Heart right ventricle (tissue), 16 donors: ENCODE data around the gene PTEN. TPM values are rescaled to one million over a fixed set of nuclear protein-coding genes. Genes with fewer than 3 reads are reported as not detected.
A peak's percentile ranks its signal among the peaks of the same experiment; 100 is the strongest.

Source experiments
- ATAC-seq, 8 donors: fragments of 200-7000 bp; cut with Tn5 transposase; one replicate each; pipeline ENCODE4 v1.9.1; 2020; ENCODE audit warnings: mild to moderate bottlenecking in 8 of 8, moderate library complexity in 8 of 8, moderate number of reproducible peaks in 1 of 8
- DNase-seq, 2 donors: peaks; one replicate each; pipeline ENCODE4 v3.0.0-alpha.2; 2020
- H3K27ac ChIP-seq, 10 donors: fragments of 200-600 bp; sonication (generic) in 2 of 10; one replicate each; pipeline versions ENCODE4 v1.5.0 to v1.8.0; 2020 to 2022; ENCODE audit warnings: mild to moderate bottlenecking in 3 of 10
- H3K27me3 ChIP-seq, 7 donors: fragments of 200-600 bp; one replicate each; pipeline ENCODE4 v1.8.0; 2021 to 2022; ENCODE audit warnings: mild to moderate bottlenecking in 2 of 7
- H3K36me3 ChIP-seq, 9 donors: fragments of 200-600 bp; sonication (generic) in 1 of 9; one replicate each; pipeline versions ENCODE4 v1.5.0 to v1.8.0; 2020 to 2022; ENCODE audit warnings: mild to moderate bottlenecking in 2 of 9
- H3K4me1 ChIP-seq, 9 donors: fragments of 200-600 bp; sonication (generic) in 1 of 9; one replicate each; pipeline versions ENCODE4 v1.5.0 to v1.8.0; 2020 to 2022; ENCODE audit warnings: mild to moderate bottlenecking in 4 of 9
- H3K4me3 ChIP-seq, 10 donors: fragments of 200-600 bp; sonication (generic) in 2 of 10; one replicate each; pipeline versions ENCODE4 v1.5.0 to v1.8.0; 2020 to 2022; ENCODE audit warnings: mild to moderate bottlenecking in 7 of 10, moderate library complexity in 2 of 10
- H3K9me3 ChIP-seq, 11 donors: fragments of 200-600 bp in 10 of 11; sonication (generic) in 2 of 11; one replicate each; pipeline versions ENCODE4 v1.5.0 to v1.8.0; 2013 to 2022; ENCODE audit warnings: mild to moderate bottlenecking in 2 of 11, control low read depth in 1 of 11, moderate library complexity in 1 of 11
- WGBS, 2 donors: extraction: QIAGEN DNeasy Blood & Tissue Kit; methylation state at CpG; one replicate each; pipeline ENCODE4 v1.1.7; 2013; ENCODE audit warnings: inconsistent platforms in 1 of 2; 5-methylcytosine and 5-hydroxymethylcytosine counted together
- intact Hi-C, 10 donors: fragments of 100-400 bp; cut with DNase I; formaldehyde crosslinking; loops; one replicate each; pipeline versions ENCODE4 v1.11.1 to v1.14.2; 2022
- polyA plus RNA-seq, 2 donors: library from polyadenylated mRNA; stranded (reverse); fragments of 200-250 nt; gene quantifications; one replicate each; pipeline ENCODE4 v1.2.3, GENCODE V29; 2013
- total RNA-seq, 10 donors: library from RNA; stranded (reverse); fragmentation: NEBNext Ultra II Directional in 3 of 10; extraction: Animal tissue kit (Norgen Biotek cat#: 25700) in 3 of 10; gene quantifications; one replicate each; pipeline versions ENCODE4 v1.2.1 to v1.2.4, GENCODE V29; 2021 to 2023
- TF ChIP-seq, protein P1 (sequence below), 9 donors: fragments of 200-600 bp; sonication (generic) in 2 of 9; IDR thresholded peaks; one replicate each; pipeline versions ENCODE4 v1.5.0 to v1.8.0; 2021 to 2022; ENCODE audit warnings: antibody characterized with exemption in 9 of 9, mild to moderate bottlenecking in 5 of 9, moderate library complexity in 1 of 9
- donor health status: Arrhythmogenic right ventricular cardiomyopathy.
- donor health status: ischemic (EF 13 %, LVEDD 7.1; RV severe dilation, severe dysfunction).
- donor health status: healthy with polysubstance abuse.
- donor health status: DM: no; HTN: yes; CAD: no.
- donor health status: DM: no; HTN: no; CAD: no.
- donor health status: ischemic (EF 25% LVEDD 6.9; RV normal size, moderate dysfunction).
- donor health status: ischemic (EF 25% LVEDD 5.7; RV mildly dilated, moderate dysfunction).
- donor health status: healthy.
- donor health status: DM: yes; HTN: yes; CAD: no.
- donor health status: Ischemic cardiomyopathy.
- donor health status: ischemic (EF 35%, LVEDD 5.7; RV mildly dilated, moderate dysfunction).
- donor health status: nonischemic (EF 11% LVEDD 7.7; RV severe dilation, severe dysfunction).
- donor health status: DM: yes; HTN: yes; CAD: no.
- donor health status: PGD.
- donor health status: ischemic (EF 29% LVEDD 5.4; RV normal size, mild dysfunction).
- donor health status: nonischemic (EF 23%, LVEDD 6.1; RV moderate dilation, normal function).

The PTEN gene
- total and polyA plus RNA-seq, 12 donors = 21.8 to 89.9 (median 54.9) TPM

DNA sequence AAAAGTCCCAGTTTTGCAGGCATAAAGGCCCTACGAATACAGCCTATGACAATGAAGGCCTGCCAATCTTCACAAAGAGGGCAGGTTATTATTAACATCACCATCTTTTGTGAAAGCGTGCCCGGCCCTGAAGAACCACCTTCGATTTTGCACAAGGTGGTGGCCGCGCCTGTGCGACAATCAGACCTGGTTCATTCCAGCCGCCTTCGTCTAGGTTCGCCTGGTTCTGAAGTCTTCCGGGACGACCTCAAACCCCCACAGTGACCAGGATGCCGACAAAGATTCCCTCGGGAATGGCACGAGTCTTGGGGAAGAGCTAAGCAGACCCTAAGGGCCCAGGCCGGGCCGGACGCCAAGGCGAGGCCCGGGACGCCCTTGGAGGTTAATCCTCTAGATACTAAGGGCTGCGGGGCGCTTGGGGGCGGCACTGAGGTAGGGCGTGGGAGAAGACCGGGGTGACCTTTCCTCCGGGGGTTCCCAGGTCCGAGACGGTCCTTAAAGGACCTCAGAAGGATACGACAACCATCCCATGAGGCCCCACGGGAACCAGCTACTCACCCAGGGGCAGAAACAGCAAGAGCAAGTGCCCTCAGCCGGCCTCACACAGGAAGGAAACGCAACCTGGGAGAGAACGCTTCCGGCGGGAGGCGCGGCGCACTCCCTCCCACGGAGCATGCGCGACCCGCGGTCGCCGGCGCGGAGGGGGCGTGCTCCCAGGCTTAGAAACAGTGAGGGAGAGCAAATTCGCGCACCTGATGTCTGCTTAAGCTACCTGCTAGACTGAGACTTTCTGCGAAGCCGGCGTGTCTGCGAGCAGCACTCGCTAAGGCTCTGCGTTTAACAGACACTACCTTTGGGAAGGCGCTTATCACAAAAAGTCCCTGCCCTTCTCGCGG is 45.6 kb upstream of the PTEN start, which contains the start of gene ATAD1:
Gene ATAD1, minus strand, starts transcription at position 618 of the 896 bp plus-strand sequence. CDS start 3,627 bp downstream, outside the sequence.
- TF ChIP-seq, protein P1, sequence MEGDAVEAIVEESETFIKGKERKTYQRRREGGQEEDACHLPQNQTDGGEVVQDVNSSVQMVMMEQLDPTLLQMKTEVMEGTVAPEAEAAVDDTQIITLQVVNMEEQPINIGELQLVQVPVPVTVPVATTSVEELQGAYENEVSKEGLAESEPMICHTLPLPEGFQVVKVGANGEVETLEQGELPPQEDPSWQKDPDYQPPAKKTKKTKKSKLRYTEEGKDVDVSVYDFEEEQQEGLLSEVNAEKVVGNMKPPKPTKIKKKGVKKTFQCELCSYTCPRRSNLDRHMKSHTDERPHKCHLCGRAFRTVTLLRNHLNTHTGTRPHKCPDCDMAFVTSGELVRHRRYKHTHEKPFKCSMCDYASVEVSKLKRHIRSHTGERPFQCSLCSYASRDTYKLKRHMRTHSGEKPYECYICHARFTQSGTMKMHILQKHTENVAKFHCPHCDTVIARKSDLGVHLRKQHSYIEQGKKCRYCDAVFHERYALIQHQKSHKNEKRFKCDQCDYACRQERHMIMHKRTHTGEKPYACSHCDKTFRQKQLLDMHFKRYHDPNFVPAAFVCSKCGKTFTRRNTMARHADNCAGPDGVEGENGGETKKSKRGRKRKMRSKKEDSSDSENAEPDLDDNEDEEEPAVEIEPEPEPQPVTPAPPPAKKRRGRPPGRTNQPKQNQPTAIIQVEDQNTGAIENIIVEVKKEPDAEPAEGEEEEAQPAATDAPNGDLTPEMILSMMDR (IDR thresholded peaks at IDR 0.05) = peak in 4 of 9 donors; percentile 31 to 53 (median 42)
- peak; percentile 82 to 84 for DNase-seq
- no peaks in the 10 kb centered on the region for H3K9me3 ChIP-seq
- intact Hi-C loops = no loop called here
- H3K4me1 ChIP-seq = peaks cover 0 to 45% (median 31%) of the 10 kb centered on the region in 9 donors
- H3K36me3 ChIP-seq = peaks cover 0 to 18% (median 0%) of the 10 kb centered on the region in 9 donors
- peak within 1 kb of the TSS; percentile 40 to 97 (median 90) for H3K27ac ChIP-seq
- H3K4me3 ChIP-seq = peak within 1 kb of the TSS; percentile 43 to 87 (median 76)
- ATAC-seq = peak; percentile 98 to 99 (median 98)
- WGBS, 2 donors = 0 to 1% methylated on average over 60 of the region's 60 CpGs
- H3K27me3 ChIP-seq = no peaks in the 10 kb centered on the region

DNA sequence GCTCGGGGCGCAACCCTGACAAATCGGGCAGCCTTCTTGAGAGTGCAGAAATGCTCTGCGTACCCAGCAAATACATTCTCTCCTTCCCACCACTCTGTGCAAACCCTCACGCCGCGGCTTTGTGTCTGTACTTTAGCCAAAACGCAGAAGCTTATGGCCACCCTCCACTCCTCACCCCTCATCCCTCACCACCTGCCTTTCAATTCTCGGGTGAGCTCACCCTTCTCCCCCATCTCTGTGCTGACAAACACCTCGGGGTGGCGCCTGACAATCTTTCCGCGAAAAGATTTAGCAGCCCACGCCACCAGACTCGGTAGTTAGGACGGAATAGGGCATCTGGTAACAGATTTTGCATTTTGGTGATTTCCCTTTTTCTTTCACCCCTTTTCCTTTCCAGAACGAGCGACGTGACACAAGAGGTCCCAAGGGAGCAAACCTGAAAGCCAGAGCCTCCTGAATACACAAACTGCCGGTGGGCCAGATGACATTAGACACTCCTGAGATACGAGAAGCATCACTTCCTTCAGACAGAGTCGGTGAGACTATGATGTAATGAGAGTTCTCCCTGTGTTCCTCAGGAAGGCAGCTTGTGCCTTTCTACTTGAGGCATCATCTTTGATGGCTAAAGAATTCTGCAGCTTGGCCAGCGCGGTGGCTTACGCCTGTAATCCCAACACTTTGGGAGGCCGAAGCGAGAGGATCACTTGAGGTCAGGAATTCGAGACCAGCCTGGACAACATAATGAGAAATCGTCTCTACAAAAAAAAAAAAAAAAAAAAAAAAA is 44.7 kb upstream of the PTEN start:
- DNase-seq (peak in 1 of 2 donors; percentile 11), ATAC-seq (peak; percentile 25 to 68 (median 44))
- H3K36me3 ChIP-seq = peaks cover 0 to 11% (median 0%) of the 10 kb centered on the region in 9 donors
- H3K4me3 ChIP-seq = peak overlapping the region; percentile 43 to 87 (median 76)
- intact Hi-C loops = no loop called here
- TF ChIP-seq, protein P1 (IDR thresholded peaks at IDR 0.05) = no peak
- H3K9me3 ChIP-seq = no peaks in the 10 kb centered on the region
- no peaks in the 10 kb centered on the region for H3K27me3 ChIP-seq
- 16 to 17% methylated on average over 29 of the region's 29 CpGs for WGBS, 2 donors
- peaks cover 0 to 43% (median 31%) of the 10 kb centered on the region in 9 donors for H3K4me1 ChIP-seq
- peak overlapping the region; percentile 40 to 97 (median 90) for H3K27ac ChIP-seq

DNA sequence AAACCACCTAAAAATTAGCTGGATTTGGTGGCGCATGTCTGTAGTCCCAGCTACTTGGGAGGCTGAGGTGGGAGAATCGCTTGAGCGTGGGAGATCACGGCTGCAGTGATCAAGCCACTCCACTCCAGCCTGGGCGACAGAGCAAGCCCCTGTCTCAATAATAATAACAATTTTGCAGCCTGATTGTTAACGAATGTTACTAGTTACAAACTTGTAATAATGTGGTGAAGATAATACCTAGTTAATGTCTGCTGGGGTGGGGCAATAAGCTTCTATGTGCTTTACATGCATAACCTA is 44.2 kb upstream of the PTEN start:
- TF ChIP-seq, protein P1 (IDR thresholded peaks at IDR 0.05) = no peak
- H3K27me3 ChIP-seq = no peaks in the 10 kb centered on the region
- no peak for DNase-seq
- no peak overlapping the region for H3K27ac ChIP-seq
- WGBS, 2 donors = 90 to 92% methylated on average over 6 of the region's 6 CpGs
- intact Hi-C loops = no loop called here
- H3K4me1 ChIP-seq = peaks cover 0 to 38% (median 31%) of the 10 kb centered on the region in 9 donors
- no peaks in the 10 kb centered on the region for H3K9me3 ChIP-seq
- H3K4me3 ChIP-seq = peak overlapping the region in 2 of 10 donors; percentile 78 to 85
- H3K36me3 ChIP-seq = peaks cover 0 to 5% (median 0%) of the 10 kb centered on the region in 9 donors
- ATAC-seq = no peak

DNA sequence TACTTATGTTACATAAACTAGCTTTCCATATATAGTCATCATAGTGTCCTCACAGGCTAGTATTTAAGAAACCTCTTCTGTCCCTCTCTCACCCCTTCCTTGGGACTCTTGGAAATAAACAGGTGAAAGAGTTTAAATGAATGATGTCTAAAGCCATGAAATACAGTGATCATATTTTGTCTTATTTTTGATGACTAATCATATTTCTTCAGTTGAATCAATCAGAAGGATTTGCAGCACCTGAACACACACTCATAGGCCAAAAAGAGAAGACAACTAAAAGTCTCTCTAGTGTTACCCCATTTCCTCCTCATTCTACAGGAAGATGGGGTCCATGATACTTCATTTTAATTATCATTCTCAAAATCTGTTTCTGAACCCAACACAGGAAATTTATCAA is 36.8 kb upstream of the PTEN start:
- intact Hi-C loops = no loop called here
- no peak overlapping the region for H3K27ac ChIP-seq
- ATAC-seq (no peak), DNase-seq (no peak)
- TF ChIP-seq, protein P1 (IDR thresholded peaks at IDR 0.05) = no peak
- no peaks in the 10 kb centered on the region for H3K36me3 ChIP-seq
- no peaks in the 10 kb centered on the region for H3K27me3 ChIP-seq
- no peaks in the 10 kb centered on the region for H3K9me3 ChIP-seq
- no peak overlapping the region for H3K4me3 ChIP-seq
- peaks cover 0 to 8% (median 0%) of the 10 kb centered on the region in 9 donors for H3K4me1 ChIP-seq
